22Rv1 (cell line): Measurements from ENCODE around the gene CHI3L2.

Experiments
- ZFX ChIP-seq: fragments of 450-650 bp; IDR thresholded peaks from 2 replicates; pipeline ENCODE4 v1.6.1; 2017; ENCODE audit warnings: antibody characterized with exemption, borderline replicate concordance
- TF ChIP-seq, protein P1 (sequence below): fragments of 450-650 bp; IDR thresholded peaks from 2 replicates; pipeline ENCODE4 v1.5.1; 2017; ENCODE audit warnings: mild to moderate bottlenecking

DNA sequence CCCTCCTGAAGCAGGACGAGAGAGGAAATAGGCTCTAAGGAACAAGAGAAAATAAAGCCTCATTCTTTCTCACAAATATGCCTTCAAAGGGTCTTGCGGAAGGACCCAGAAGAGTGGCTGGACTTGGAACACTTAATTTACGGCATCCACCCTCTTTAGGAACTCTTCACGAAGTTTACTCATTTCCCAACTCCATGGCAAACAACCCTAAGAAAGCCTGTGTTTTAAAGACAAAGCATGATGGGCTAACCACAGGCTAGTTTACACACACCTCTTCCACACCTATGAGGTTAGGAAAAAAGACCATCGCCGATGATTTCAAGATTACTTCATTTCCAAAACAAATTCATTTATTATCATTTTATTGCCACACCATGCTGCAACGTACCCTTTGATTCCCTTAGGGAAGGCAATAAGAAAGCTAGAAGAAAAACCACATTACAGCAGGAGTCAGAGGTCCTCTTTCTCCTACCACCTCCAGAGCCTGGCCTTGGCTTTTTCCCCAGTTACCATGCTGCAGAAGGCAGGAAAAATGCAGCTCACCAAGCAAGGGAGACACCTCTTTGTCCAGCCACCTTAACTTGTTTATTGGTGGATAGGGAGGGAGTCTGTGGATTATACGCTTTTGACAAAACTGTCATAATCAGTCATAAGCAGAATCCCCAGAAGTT lies 29.6 kb downstream of the CHI3L2 start:
- TF ChIP-seq, protein P1, sequence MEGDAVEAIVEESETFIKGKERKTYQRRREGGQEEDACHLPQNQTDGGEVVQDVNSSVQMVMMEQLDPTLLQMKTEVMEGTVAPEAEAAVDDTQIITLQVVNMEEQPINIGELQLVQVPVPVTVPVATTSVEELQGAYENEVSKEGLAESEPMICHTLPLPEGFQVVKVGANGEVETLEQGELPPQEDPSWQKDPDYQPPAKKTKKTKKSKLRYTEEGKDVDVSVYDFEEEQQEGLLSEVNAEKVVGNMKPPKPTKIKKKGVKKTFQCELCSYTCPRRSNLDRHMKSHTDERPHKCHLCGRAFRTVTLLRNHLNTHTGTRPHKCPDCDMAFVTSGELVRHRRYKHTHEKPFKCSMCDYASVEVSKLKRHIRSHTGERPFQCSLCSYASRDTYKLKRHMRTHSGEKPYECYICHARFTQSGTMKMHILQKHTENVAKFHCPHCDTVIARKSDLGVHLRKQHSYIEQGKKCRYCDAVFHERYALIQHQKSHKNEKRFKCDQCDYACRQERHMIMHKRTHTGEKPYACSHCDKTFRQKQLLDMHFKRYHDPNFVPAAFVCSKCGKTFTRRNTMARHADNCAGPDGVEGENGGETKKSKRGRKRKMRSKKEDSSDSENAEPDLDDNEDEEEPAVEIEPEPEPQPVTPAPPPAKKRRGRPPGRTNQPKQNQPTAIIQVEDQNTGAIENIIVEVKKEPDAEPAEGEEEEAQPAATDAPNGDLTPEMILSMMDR: no peak
- no peak for TF ChIP-seq ZFX
